PC-3 (cell line): ENCODE results near the gene NKD1.

Experiments
- EZH2 ChIP-seq: fragments of 300-600 bp; sonication (generic); IDR thresholded peaks from one replicate; pipeline ENCODE4 v1.6.1; 2017; ENCODE audit warnings: antibody characterized with exemption, mild to moderate bottlenecking, low read length; ENCODE audit not compliant: unreplicated experiment
- EZH2phosphoT487 ChIP-seq: fragments of 300-600 bp; sonication (generic); IDR thresholded peaks from 2 replicates; pipeline ENCODE4 v1.6.1; 2018; ENCODE audit warnings: mild to moderate bottlenecking, antibody characterized with exemption, low read length, borderline replicate concordance
- TF ChIP-seq, protein P1 (sequence below): fragments of 300-600 bp; sonication (generic); conservative IDR thresholded peaks from 2 replicates; pipeline ENCODE4 v1.5.1; 2017; ENCODE audit warnings: antibody characterized with exemption, low read depth, mild to moderate bottlenecking, low read length

DNA sequence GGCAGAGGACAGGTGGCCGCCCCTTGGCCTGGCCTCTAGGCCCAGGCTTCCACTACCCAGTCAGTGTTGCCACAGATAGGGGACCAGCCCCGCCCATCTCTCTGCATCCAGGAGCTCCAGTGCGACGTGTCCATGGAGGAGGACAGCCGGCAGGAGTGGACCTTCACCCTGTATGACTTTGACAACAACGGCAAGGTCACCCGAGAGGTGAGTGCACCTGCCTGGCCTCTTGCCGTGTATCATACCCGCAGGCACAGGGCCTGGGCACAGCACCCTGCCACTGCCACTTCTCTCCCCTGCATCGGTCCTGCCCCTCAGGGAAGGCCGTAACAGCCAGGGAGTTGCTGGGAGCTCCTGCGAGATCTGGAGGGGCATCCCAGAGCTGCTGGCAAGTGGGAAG lies 77.2 kb downstream of the NKD1 start:
- TF ChIP-seq, protein P1, sequence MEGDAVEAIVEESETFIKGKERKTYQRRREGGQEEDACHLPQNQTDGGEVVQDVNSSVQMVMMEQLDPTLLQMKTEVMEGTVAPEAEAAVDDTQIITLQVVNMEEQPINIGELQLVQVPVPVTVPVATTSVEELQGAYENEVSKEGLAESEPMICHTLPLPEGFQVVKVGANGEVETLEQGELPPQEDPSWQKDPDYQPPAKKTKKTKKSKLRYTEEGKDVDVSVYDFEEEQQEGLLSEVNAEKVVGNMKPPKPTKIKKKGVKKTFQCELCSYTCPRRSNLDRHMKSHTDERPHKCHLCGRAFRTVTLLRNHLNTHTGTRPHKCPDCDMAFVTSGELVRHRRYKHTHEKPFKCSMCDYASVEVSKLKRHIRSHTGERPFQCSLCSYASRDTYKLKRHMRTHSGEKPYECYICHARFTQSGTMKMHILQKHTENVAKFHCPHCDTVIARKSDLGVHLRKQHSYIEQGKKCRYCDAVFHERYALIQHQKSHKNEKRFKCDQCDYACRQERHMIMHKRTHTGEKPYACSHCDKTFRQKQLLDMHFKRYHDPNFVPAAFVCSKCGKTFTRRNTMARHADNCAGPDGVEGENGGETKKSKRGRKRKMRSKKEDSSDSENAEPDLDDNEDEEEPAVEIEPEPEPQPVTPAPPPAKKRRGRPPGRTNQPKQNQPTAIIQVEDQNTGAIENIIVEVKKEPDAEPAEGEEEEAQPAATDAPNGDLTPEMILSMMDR = no peak
- TF ChIP-seq EZH2 = no peak
- TF ChIP-seq EZH2phosphoT487 = no peak
